ENCODE data around the gene COL6A5.

The COL6A5 gene

GRCh38 chr3:130345487-130346079 is at the start of gene COL6A5:
Gene COL6A5, plus strand, starts transcription at chr3:130345672. Its CDS starts 27,967 bp downstream, at chr3:130373639.
- TF ChIP-seq CTCF (conservative IDR thresholded peaks at IDR 0.05) = no peak
- H3K27ac ChIP-seq = no peak within 1 kb of the TSS

GRCh38 chr3:130299531-130299930 is 45.9 kb upstream of the COL6A5 start:
- TF ChIP-seq CTCF (conservative IDR thresholded peaks at IDR 0.05) = no peak
- no peak overlapping the region for H3K27ac ChIP-seq

- no peak overlapping the region for H3K27ac ChIP-seq
- no peak for TF ChIP-seq CTCF (conservative IDR thresholded peaks at IDR 0.05)
Observed at GRCh38 chr3:130300888-130301287, 44.6 kb upstream of the COL6A5 start.

GRCh38 chr3:130310109-130310508 is 35.4 kb upstream of the COL6A5 start:
- TF ChIP-seq CTCF (conservative IDR thresholded peaks at IDR 0.05) = no peak
- H3K27ac ChIP-seq = no peak overlapping the region

GRCh38 chr3:130312374-130312773 is 33.1 kb upstream of the COL6A5 start:
- no peak for TF ChIP-seq CTCF (conservative IDR thresholded peaks at IDR 0.05)

GRCh38 chr3:130316169-130316568 is 29.3 kb upstream of the COL6A5 start:
- TF ChIP-seq CTCF (conservative IDR thresholded peaks at IDR 0.05) = no peak
- H3K27ac ChIP-seq = no peak overlapping the region

More at GRCh38 chr3:130312374-130312773, 33.1 kb upstream of the COL6A5 start:
- no peak overlapping the region for H3K27ac ChIP-seq

- no peak for TF ChIP-seq CTCF (conservative IDR thresholded peaks at IDR 0.05)
- H3K27ac ChIP-seq = no peak overlapping the region
Observed at GRCh38 chr3:130323503-130323902, 22.0 kb upstream of the COL6A5 start.

All from VCaP (cell line).